Common myeloid progenitor, CD34-positive (primary cell): ENCODE data around the gene NRROS.

Experiments used
- CTCF ChIA-PET: fragments of 350-600 bp; sonication (Branson Sonifier 250); formaldehyde crosslinking; loops from one replicate; lab custom pipeline; 2021; ENCODE audit warnings: antibody characterized with exemption; lab: Charles Lee
- POLR2A ChIA-PET: fragments of 350-600 bp; sonication (Branson Sonifier 250); formaldehyde crosslinking; loops from one replicate; lab custom pipeline; 2021; ENCODE audit warnings: antibody characterized with exemption; lab: Charles Lee
- DNase-seq, 3 donors: peaks; one replicate each; pipeline versions ENCODE4 v3.0.0 to v3.0.0-alpha.2; 2013
- H3K27ac ChIP-seq, 2 experiments: 1 replicate in 1 of 2; 2 replicates in 1 of 2; pipeline ENCODE4 v1.7.0; 2013; ENCODE audit warnings: inconsistent platforms in 2 of 2, low read length in 2 of 2, mild to moderate bottlenecking in 2 of 2, low read depth in 1 of 2, moderate library complexity in 1 of 2; ENCODE audit not compliant: severe bottlenecking in 2 of 2, insufficient read depth in 1 of 2, poor library complexity in 1 of 2
- H3K27me3 ChIP-seq, 5 experiments: replicated peaks in 2 of 5; 1 replicate in 3 of 5; 2 replicates in 2 of 5; pipeline versions ENCODE4 v1.6.1 to v1.7.0; 2013; ENCODE audit warnings: low read length in 4 of 5, mild to moderate bottlenecking in 2 of 5, moderate library complexity in 2 of 5, inconsistent platforms in 1 of 5; ENCODE audit not compliant: insufficient read depth in 5 of 5, control insufficient read depth in 4 of 5
- H3K36me3 ChIP-seq, 4 experiments: 1 replicate in 2 of 4; 2 replicates in 2 of 4; pipeline versions ENCODE4 v1.6.1 to v1.7.0; 2013; ENCODE audit warnings: low read length in 3 of 4, control low read depth in 1 of 4, mild to moderate bottlenecking in 1 of 4; ENCODE audit not compliant: control insufficient read depth in 4 of 4, insufficient read depth in 4 of 4
- H3K4me1 ChIP-seq, 4 experiments: 1 replicate in 3 of 4; 2 replicates in 1 of 4; pipeline versions ENCODE4 v1.6.1 to v1.7.1; 2013; ENCODE audit warnings: low read length in 3 of 4, mild to moderate bottlenecking in 3 of 4, control low read depth in 1 of 4, inconsistent platforms in 1 of 4, moderate library complexity in 1 of 4; ENCODE audit not compliant: control insufficient read depth in 4 of 4, insufficient read depth in 4 of 4; ENCODE audit errors: control extremely low read depth in 1 of 4
- H3K4me3 ChIP-seq, 7 experiments: 1 replicate in 4 of 7; 2 replicates in 3 of 7; pipeline versions ENCODE4 v1.5.1 to v1.7.0; 2013; ENCODE audit warnings: mild to moderate bottlenecking in 7 of 7, low read length in 6 of 7, moderate library complexity in 6 of 7, inconsistent platforms in 2 of 7, low read depth in 2 of 7, control low read depth in 1 of 7; ENCODE audit not compliant: insufficient read depth in 4 of 7, control insufficient read depth in 1 of 7; ENCODE audit errors: extremely low read depth in 1 of 7
- H3K9me3 ChIP-seq, 5 experiments: 1 replicate in 4 of 5; 2 replicates in 1 of 5; pipeline versions ENCODE4 v1.6.1 to v1.7.1; 2013; ENCODE audit warnings: low read length in 4 of 5, mild to moderate bottlenecking in 2 of 5, inconsistent platforms in 1 of 5, low read depth in 1 of 5, moderate library complexity in 1 of 5; ENCODE audit not compliant: control insufficient read depth in 4 of 5, insufficient read depth in 2 of 5; ENCODE audit errors: control extremely low read depth in 1 of 5
- WGBS: methylation state at CpG from one replicate; pipeline ENCODE4 v1.1.5; 2013; ENCODE audit not compliant: insufficient coverage; 5-methylcytosine and 5-hydroxymethylcytosine counted together

The NRROS gene

GRCh38 chr3:196686436-196686835 is 46.9 kb downstream of the NRROS start:
- peaks cover 2 to 8% (median 5%) of the 10 kb centered on the region in 4 experiments for H3K36me3 ChIP-seq
- CTCF ChIA-PET = interaction anchor here (0.9 to 5.8 kb wide), 9 partner anchors 31 to 433 kb away, joined by 3 to 106 read pairs (median 8); partner anchors contain the start of gene NRROS
- no CpG with 5 or more reads among the region's 2 CpGs for WGBS
- DNase-seq = no peak
- POLR2A ChIA-PET = no interaction called here
- H3K4me3 ChIP-seq = no peak overlapping the region
- peaks cover 0 to 7% (median 0%) of the 10 kb centered on the region in 5 experiments for H3K9me3 ChIP-seq
- H3K27ac ChIP-seq = no peak overlapping the region
- H3K27me3 ChIP-seq = no peaks in the 10 kb centered on the region
- peaks cover 10 to 53% (median 24%) of the 10 kb centered on the region in 4 experiments for H3K4me1 ChIP-seq

DNA sequence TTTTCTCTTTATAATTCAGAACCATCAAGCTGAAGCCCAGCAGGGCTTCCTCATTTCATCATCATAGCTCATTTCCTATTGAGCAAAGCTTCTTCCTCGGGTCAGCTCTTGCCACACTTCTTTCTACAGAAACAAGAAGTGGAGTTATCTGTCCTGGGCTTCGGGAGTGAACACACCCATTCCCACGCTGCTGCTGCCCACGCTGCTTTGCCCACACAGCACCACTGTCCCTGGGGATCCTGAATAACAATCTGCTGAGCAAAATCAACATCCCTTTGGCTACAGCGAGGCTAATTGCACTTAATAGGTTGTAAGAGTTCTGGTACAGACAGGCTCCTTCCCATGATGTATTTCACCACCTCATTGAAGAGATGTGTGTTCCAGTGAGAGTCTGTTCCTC is 48.9 kb downstream of the NRROS start:
- ChIA-PET CTCF (interaction anchor here (1.2 to 5.8 kb wide), 8 partner anchors 11 to 160 kb away, joined by 3 to 106 read pairs (median 6); partner anchors contain the start of gene NRROS), POLR2A (no interaction called here)
- Histone ChIP-seq H3K4me1 (peaks cover 12 to 62% (median 28%) of the 10 kb centered on the region in 4 experiments), H3K27ac (peak overlapping the region; percentile 14 to 60), H3K27me3 (no peaks in the 10 kb centered on the region), H3K4me3 (peak overlapping the region in 5 of 7 experiments; percentile 2 to 53 (median 12)), H3K9me3 (peaks cover 0 to 2% (median 0%) of the 10 kb centered on the region in 5 experiments), H3K36me3 (no peaks in the 10 kb centered on the region)
- DNase-seq = peak; percentile 40 to 78 (median 71)
- 3% methylated on average over 4 of the region's 5 CpGs for WGBS

- CTCF ChIA-PET = interaction anchor here (0.5 to 1.5 kb wide), 4 partner anchors 60 to 234 kb away, joined by 3 read pairs; no protein-coding TSS in a partner anchor
- WGBS = 91% methylated on average over 13 of the region's 17 CpGs
- no peaks in the 10 kb centered on the region for H3K27me3 ChIP-seq
- no peaks in the 10 kb centered on the region for H3K9me3 ChIP-seq
- POLR2A ChIA-PET = no interaction called here
- H3K4me1 ChIP-seq = peaks cover 12 to 66% (median 29%) of the 10 kb centered on the region in 4 experiments
- H3K4me3 ChIP-seq = no peak overlapping the region
- DNase-seq = no peak
- H3K36me3 ChIP-seq = no peaks in the 10 kb centered on the region
- H3K27ac ChIP-seq = no peak overlapping the region
Measured at GRCh38 chr3:196689941-196690660, 50.6 kb downstream of the NRROS start.

- no peak overlapping the region for H3K27ac ChIP-seq
- 94% methylated on average over 8 of the region's 8 CpGs for WGBS
- CTCF ChIA-PET = interaction anchor here (1.5 to 4.3 kb wide), 2 partner anchors 82 to 108 kb away, joined by 3 to 28 read pairs; no protein-coding TSS in a partner anchor
- POLR2A ChIA-PET = interaction anchor here (0.6 kb wide), 1 partner anchor 39 kb away, joined by 5 read pairs; no protein-coding TSS in a partner anchor
- DNase-seq = no peak
- H3K36me3 ChIP-seq = no peaks in the 10 kb centered on the region
- H3K9me3 ChIP-seq = no peaks in the 10 kb centered on the region
- H3K4me1 ChIP-seq = peaks cover 10 to 55% (median 26%) of the 10 kb centered on the region in 4 experiments
- no peaks in the 10 kb centered on the region for H3K27me3 ChIP-seq
- H3K4me3 ChIP-seq = no peak overlapping the region
Measured at GRCh38 chr3:196691386-196691785, 51.9 kb downstream of the NRROS start.

DNA sequence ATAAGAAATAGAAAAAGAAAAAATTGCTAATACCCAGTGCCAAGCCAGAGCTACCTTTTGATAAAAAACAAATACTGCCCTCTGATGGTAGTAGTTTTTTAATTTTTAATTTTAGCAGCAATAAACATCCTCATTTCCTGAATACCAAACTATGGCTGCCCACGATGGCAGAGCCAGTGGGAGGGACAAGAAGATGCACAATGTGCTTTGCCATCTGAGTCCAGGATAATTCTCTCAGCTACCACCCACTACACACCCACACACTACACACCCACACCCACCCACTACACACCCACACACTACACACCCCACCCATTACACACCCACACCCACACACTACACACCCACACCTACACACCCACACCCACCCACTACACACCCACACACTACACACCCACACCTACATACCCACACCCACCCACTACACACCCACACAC is 54.7 kb downstream of the NRROS start:
- WGBS = no CpG with 5 or more reads among the region's 1 CpG
- H3K9me3 ChIP-seq = no peaks in the 10 kb centered on the region
- POLR2A ChIA-PET = no interaction called here
- no peaks in the 10 kb centered on the region for H3K27me3 ChIP-seq
- peaks cover 2 to 33% (median 14%) of the 10 kb centered on the region in 4 experiments for H3K4me1 ChIP-seq
- H3K4me3 ChIP-seq = peak overlapping the region in 2 of 7 experiments; percentile 33 to 57
- no peak overlapping the region for H3K27ac ChIP-seq
- no peaks in the 10 kb centered on the region for H3K36me3 ChIP-seq
- DNase-seq = peak; percentile 68 to 81 (median 80)
- CTCF ChIA-PET = interaction anchor here (0.8 to 4.3 kb wide), 9 partner anchors 10 to 170 kb away, joined by 3 to 28 read pairs (median 3); no protein-coding TSS in a partner anchor

GRCh38 chr3:196694941-196695848 is 55.7 kb downstream of the NRROS start:
- H3K9me3 ChIP-seq = no peaks in the 10 kb centered on the region
- H3K27me3 ChIP-seq = no peaks in the 10 kb centered on the region
- no peak overlapping the region for H3K27ac ChIP-seq
- H3K4me3 ChIP-seq = no peak overlapping the region
- peaks cover 2 to 29% (median 14%) of the 10 kb centered on the region in 4 experiments for H3K4me1 ChIP-seq
- DNase-seq = no peak
- WGBS = 96% methylated on average over 7 of the region's 17 CpGs
- CTCF ChIA-PET = interaction anchor here (1.2 to 1.3 kb wide), 2 partner anchors 86 to 171 kb away, joined by 4 to 6 read pairs; no protein-coding TSS in a partner anchor
- H3K36me3 ChIP-seq = no peaks in the 10 kb centered on the region
- POLR2A ChIA-PET = no interaction called here
